SU-DHL-6 (cell line): ENCODE measurements around the gene KCNJ12.
"Not testable (repeated sequence)": the region's sequence is repeated elsewhere in the genome, so short reads cannot be mapped to it uniquely, and the experiment has no call there.

Source experiments
- H2AFZ ChIP-seq: fragments of 200-600 bp; sonication (generic); 2 replicates; pipeline ENCODE4 v1.6.1; 2014; ENCODE audit warnings: low read depth, mild to moderate bottlenecking, moderate library complexity, mixed read lengths, antibody characterized with exemption, low read length; ENCODE audit not compliant: severe bottlenecking
- H3F3A ChIP-seq: fragments of 200-600 bp; shearing (Covaris generic); 2 replicates; pipeline ENCODE4 v1.6.0; 2016; ENCODE audit warnings: antibody characterized with exemption, mild to moderate bottlenecking; ENCODE audit not compliant: insufficient read depth
- H3K27ac ChIP-seq: fragments of 200-600 bp; sonication (generic); 2 replicates; pipeline ENCODE4 v1.5.1; 2016; ENCODE audit warnings: low read depth, mild to moderate bottlenecking, low read length, moderate library complexity, mixed read lengths
- H3K27me3 ChIP-seq: fragments of 200-600 bp; sonication (generic), shearing (Covaris generic); 2 replicates; pipeline ENCODE4 v1.6.0; 2014; ENCODE audit warnings: mild to moderate bottlenecking, low read length
- H3K36me3 ChIP-seq: fragments of 200-600 bp; sonication (generic); 2 replicates; pipeline ENCODE4 v1.6.1; 2014; ENCODE audit warnings: mild to moderate bottlenecking, low read length, mixed read lengths
- H3K4me2 ChIP-seq: fragments of 300-600, 200-600 bp; shearing (Covaris generic), sonication (generic); 2 replicates; pipeline ENCODE4 v1.6.0; 2014; ENCODE audit warnings: low read length, low read depth, mild to moderate bottlenecking; ENCODE audit not compliant: poor library complexity, severe bottlenecking
- H3K4me3 ChIP-seq: fragments of 200-600 bp; sonication (generic); 2 replicates; pipeline ENCODE4 v1.5.1; 2014; ENCODE audit warnings: antibody characterized with exemption, low read length, mild to moderate bottlenecking, mixed read lengths; ENCODE audit not compliant: insufficient read depth, poor library complexity, severe bottlenecking
- H3K79me2 ChIP-seq: fragments of 200-600 bp; sonication (generic); 2 replicates; pipeline ENCODE4 v1.6.1; 2014; ENCODE audit warnings: mild to moderate bottlenecking, low read length, moderate library complexity; ENCODE audit not compliant: insufficient read depth
- H3K9ac ChIP-seq: fragments of 200-600 bp; sonication (generic); 2 replicates; pipeline ENCODE4 v1.7.0; 2014; ENCODE audit warnings: mild to moderate bottlenecking, low read length
- H3K9me2 ChIP-seq: fragments of 200-600 bp; sonication (generic); replicated peaks from 2 replicates; pipeline ENCODE4 v1.6.1; 2014; ENCODE audit warnings: low read length; ENCODE audit not compliant: insufficient read depth
- H3K9me3 ChIP-seq: fragments of 200-600 bp; sonication (generic); 2 replicates; pipeline ENCODE4 v1.6.1; 2014; ENCODE audit warnings: low read length, mixed read lengths; ENCODE audit not compliant: insufficient read depth
- H4K20me1 ChIP-seq: fragments of 200-600 bp; sonication (generic); 2 replicates; pipeline ENCODE4 v1.6.1; 2014; ENCODE audit warnings: low read depth, mild to moderate bottlenecking, antibody characterized with exemption, low read length, moderate library complexity, mixed read lengths
- CTCF ChIP-seq: fragments of 200-600 bp; sonication (generic); IDR thresholded peaks from one replicate; pipeline ENCODE4 v1.5.1; 2017; ENCODE audit warnings: antibody characterized with exemption, mild to moderate bottlenecking, low read length, moderate library complexity; ENCODE audit not compliant: insufficient read depth, poor library complexity, severe bottlenecking
- EZH2phosphoT487 ChIP-seq: fragments of 200-600 bp; sonication (generic), shearing (Covaris generic); conservative IDR thresholded peaks from 2 replicates; pipeline ENCODE4 v1.6.1; 2018; ENCODE audit warnings: mild to moderate bottlenecking, antibody characterized with exemption, low read length, moderate library complexity, mixed read lengths

KCNJ12 gene

GRCh38 chr17:21399474-21400186 is 23.5 kb downstream of the KCNJ12 start:
- no peak overlapping the region for H3K27ac ChIP-seq
- H3K4me2 ChIP-seq, result no peak overlapping the region
- H3K9me3 ChIP-seq, result no peaks in the 10 kb centered on the region
- H3K79me2 ChIP-seq, result no peaks in the 10 kb centered on the region
- no peaks in the 10 kb centered on the region for H3K36me3 ChIP-seq
- TF ChIP-seq CTCF (no peak), EZH2phosphoT487 (no peak)
- H2AFZ ChIP-seq, result no peak overlapping the region
- H3K9ac ChIP-seq, result no peak overlapping the region
- H3K27me3 ChIP-seq, result no peaks in the 10 kb centered on the region
- H4K20me1 ChIP-seq, result no peaks in the 10 kb centered on the region
- H3K9me2 ChIP-seq, result no peaks in the 10 kb centered on the region
- no peak overlapping the region for H3K4me3 ChIP-seq
- H3F3A ChIP-seq, result no peaks in the 10 kb centered on the region

GRCh38 chr17:21400187-21400569 is 24.0 kb downstream of the KCNJ12 start:
- not testable (repeated sequence) for H3K36me3 ChIP-seq, H4K20me1 ChIP-seq, H3K4me2 ChIP-seq, H3K79me2 ChIP-seq, H3K27ac ChIP-seq, H3K4me3 ChIP-seq, H3K9me3 ChIP-seq, H3K27me3 ChIP-seq, H3K9ac ChIP-seq, H3K9me2 ChIP-seq, H2AFZ ChIP-seq, H3F3A ChIP-seq

- Histone ChIP-seq H3K4me2 (no peak overlapping the region), H2AFZ (no peak overlapping the region), H3K9ac (no peak overlapping the region), H3K27me3 (no peaks in the 10 kb centered on the region), H3K27ac (no peak overlapping the region), H4K20me1 (no peaks in the 10 kb centered on the region), H3F3A (no peaks in the 10 kb centered on the region), H3K4me3 (no peak overlapping the region), H3K36me3 (no peaks in the 10 kb centered on the region), H3K9me2 (no peaks in the 10 kb centered on the region), H3K9me3 (no peaks in the 10 kb centered on the region), H3K79me2 (no peaks in the 10 kb centered on the region)
- TF ChIP-seq EZH2phosphoT487 (no peak), CTCF (no peak)
Observed at GRCh38 chr17:21400816-21401593, 24.8 kb downstream of the KCNJ12 start.

- H4K20me1 ChIP-seq, H3K9me2 ChIP-seq, H3F3A ChIP-seq, H3K27me3 ChIP-seq, H3K36me3 ChIP-seq, H2AFZ ChIP-seq, H3K27ac ChIP-seq, H3K4me2 ChIP-seq, H3K9me3 ChIP-seq, H3K9ac ChIP-seq, H3K79me2 ChIP-seq, H3K4me3 ChIP-seq: not testable (repeated sequence)
Observed at GRCh38 chr17:21402166-21402571, 26.0 kb downstream of the KCNJ12 start.

GRCh38 chr17:21402926-21403325 is 26.8 kb downstream of the KCNJ12 start:
- H2AFZ ChIP-seq, H3K4me2 ChIP-seq, H3K4me3 ChIP-seq, H3K9me2 ChIP-seq, H3K9ac ChIP-seq, H4K20me1 ChIP-seq, H3F3A ChIP-seq, H3K9me3 ChIP-seq, H3K27me3 ChIP-seq, H3K27ac ChIP-seq, H3K36me3 ChIP-seq, H3K79me2 ChIP-seq: not testable (repeated sequence)

GRCh38 chr17:21404106-21404505 is 27.9 kb downstream of the KCNJ12 start:
- H3K4me3 ChIP-seq, H3K4me2 ChIP-seq, H3K9me2 ChIP-seq, H3K9ac ChIP-seq, H2AFZ ChIP-seq, H3K79me2 ChIP-seq, H4K20me1 ChIP-seq, H3K9me3 ChIP-seq, H3K27me3 ChIP-seq, H3F3A ChIP-seq, H3K36me3 ChIP-seq, H3K27ac ChIP-seq: not testable (repeated sequence)
